Measurements from ENCODE around the gene YJU2. TPM values are rescaled to one million over a fixed set of nuclear protein-coding genes. Genes with fewer than 3 reads are reported as not detected.

The YJU2 gene
- total and polyA plus RNA-seq, 2 of the 8 experiments (the other 6 are each of a cell fraction or from before 2014, with no cell fraction given): 26.8 to 27.7 TPM

DNA sequence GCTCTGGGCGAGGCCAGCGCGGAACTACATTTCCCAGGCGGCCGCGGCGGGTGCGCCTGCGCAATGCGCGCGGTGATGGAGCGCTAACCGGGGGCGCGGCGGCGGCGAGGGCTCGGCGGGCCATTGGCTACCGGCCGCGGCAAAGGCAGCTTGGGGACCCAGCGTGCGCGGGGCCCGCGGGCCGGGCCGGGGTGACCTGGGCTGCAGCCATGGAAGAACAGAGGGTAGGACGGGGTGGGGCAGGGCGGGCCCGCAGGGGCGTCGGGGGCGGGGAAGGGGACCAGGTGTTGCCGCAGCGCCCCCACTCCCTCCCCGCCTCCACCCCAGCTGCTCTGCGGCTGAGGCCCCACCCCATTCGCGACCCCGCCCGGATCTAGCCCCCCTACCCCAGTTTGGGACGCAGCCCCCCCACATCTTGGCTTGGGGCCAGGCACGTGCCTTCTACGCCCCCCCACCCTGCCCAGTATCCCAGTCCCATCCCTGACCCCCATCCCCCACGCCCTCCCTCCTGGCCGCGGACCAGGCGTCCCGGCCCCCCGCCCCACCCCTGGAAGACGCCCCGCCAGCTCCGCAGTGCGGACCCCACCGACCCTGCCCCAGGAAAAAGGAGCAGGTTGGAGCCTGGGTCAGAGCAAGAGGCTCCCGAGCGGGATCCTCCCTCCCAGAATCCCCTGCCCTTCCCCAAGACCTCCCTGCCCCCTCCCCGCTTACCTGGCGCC, 57.8 kb downstream of the YJU2 start, which contains the start of gene FSD1:
Gene FSD1 (plus strand): TSS at position 61 of the 719 bp plus-strand sequence. CDS start 149 bp downstream, at position 210.
- Histone ChIP-seq H3K9me3 (ENCODE audit: insufficient read depth in 2 of 2, low read depth in 1 of 2, low read length in 1 of 2) (no peaks in the 10 kb centered on the region), H3K36me3 (ENCODE audit: control insufficient read depth in 2 of 4, insufficient read depth in 4 of 4, low read length in 3 of 4) (peaks cover 5 to 18% (median 10%) of the 10 kb centered on the region in 4 experiments; a peak in 7 of 8 replicates), H2BK120ac (replicated peaks; ENCODE audit: low read depth, low read length) (no peak within 1 kb of the TSS), H2BK15ac (ENCODE audit: low read length) (no peak within 1 kb of the TSS), H2BK5ac (ENCODE audit: low read depth, low read length) (no peak within 1 kb of the TSS), H3K56ac (replicated peaks; ENCODE audit: insufficient read length, low read depth, low read length) (no peak within 1 kb of the TSS), H3K79me1 (ENCODE audit: low read depth, low read length) (peaks cover 3% of the 10 kb centered on the region; the same call in 1 of the 2 replicates), H3K18ac (ENCODE audit: extremely low read depth, low read length) (no peak within 1 kb of the TSS), H2BK12ac (ENCODE audit: low read depth, low read length) (no peak within 1 kb of the TSS), H3K14ac (ENCODE audit: insufficient read length) (no peak within 1 kb of the TSS), H4K20me1 (replicated peaks in 1 of 2; ENCODE audit: control insufficient read depth in 1 of 2, insufficient read depth in 2 of 2, low read length in 2 of 2) (peaks cover 0 to 2% of the 10 kb centered on the region in 2 experiments), H3K27me3 (replicated peaks in 1 of 4; ENCODE audit: control insufficient read depth in 3 of 4, extremely low read depth in 1 of 4, insufficient read depth in 3 of 4, low read length in 3 of 4) (no peaks in the 10 kb centered on the region), H3K79me2 (ENCODE audit: control insufficient read depth in 1 of 2, insufficient read depth in 2 of 2, low read length in 2 of 2) (no peaks in the 10 kb centered on the region), H2BK20ac (ENCODE audit: low read length) (0 out of 2 replicates have a peak within 1 kb of the TSS, but pooled peaks have one; percentile 80), H3K27ac (ENCODE audit: low read depth, low read length) (no peak within 1 kb of the TSS), H3K4ac (replicated peaks; ENCODE audit: insufficient read length, low read depth, low read length) (no peak within 1 kb of the TSS), H3K23ac (ENCODE audit: insufficient read length) (no peak within 1 kb of the TSS), H3K4me2 (ENCODE audit: insufficient read depth in 1 of 2, low read depth in 2 of 2, low read length in 2 of 2) (peak within 1 kb of the TSS; percentile 29 to 76; a peak in 3 of 4 replicates), H2AK5ac (ENCODE audit: low read depth, low read length) (peak within 1 kb of the TSS; percentile 97; the same call in 1 of the 2 replicates), H4K5ac (ENCODE audit: insufficient read length, low read depth, low read length) (no peak within 1 kb of the TSS), H3K23me2 (ENCODE audit: low read depth, low read length) (no peaks in the 10 kb centered on the region; the same call in 1 of the 2 replicates), H2AFZ (ENCODE audit: low read length) (no peak within 1 kb of the TSS; the same call in 1 of the 2 replicates), H3K9ac (replicated peaks in 1 of 4; ENCODE audit: extremely low read depth in 1 of 4, low read depth in 3 of 4, low read length in 3 of 4) (no peak within 1 kb of the TSS), H3K4me3 (ENCODE audit: extremely low read depth in 1 of 4, insufficient read depth in 2 of 4, low read depth in 3 of 4, low read length in 4 of 4) (peak within 1 kb of the TSS; percentile 14 to 58 (median 42); a peak in 6 of 8 replicates), H4K91ac (replicated peaks; ENCODE audit: insufficient read length, low read length) (peak within 1 kb of the TSS; percentile 12), H3K4me1 (replicated peaks in 1 of 4; ENCODE audit: control insufficient read depth in 3 of 4, insufficient read depth in 4 of 4, low read length in 3 of 4) (peaks cover 0 to 8% (median 0%) of the 10 kb centered on the region in 4 experiments; a peak in 3 of 7 replicates), H4K8ac (ENCODE audit: extremely low read depth, insufficient read depth, low read length) (peak within 1 kb of the TSS; percentile 80)
- FAIRE-seq: no peak
- WGBS, 2 experiments (ENCODE audit: extremely low coverage in 1 of 2, insufficient coverage in 1 of 2, insufficient read length in 1 of 2, insufficient replicate concordance in 2 of 2, low coverage in 1 of 2, low lambda C conversion rate in 2 of 2, missing lambda C conversion rate in 1 of 2): 1% methylated on average over 10 of the region's 63 CpGs; no CpG with 5 or more reads in 1 of the 2 experiments
- CTCF ChIA-PET (ENCODE audit: partially characterized antibody): interaction anchor here (0.8 to 3.1 kb wide), 3 partner anchors 38 to 75 kb away, joined by 4 to 15 read pairs (median 4); partner anchors contain the start of gene EBI3
- DNase-seq (ENCODE audit: low read depth in 1 of 2, low spot score in 2 of 2): peak; percentile 39 to 95
- POLR2A ChIA-PET (ENCODE audit: partially characterized antibody): interaction anchor here (0.5 to 12.2 kb wide), 8 partner anchors 10 to 175 kb away, joined by 3 to 86 read pairs (median 3); partner anchors contain the start of gene MPND
- TF ChIP-seq EGR1 (IDR thresholded peaks at IDR 0.05; ENCODE audit: borderline replicate concordance, low read depth, low read length) (no peak), NRF1 (IDR thresholded peaks at IDR 0.05; ENCODE audit: low read depth, low read length) (peak; percentile 83), RAD21 (IDR thresholded peaks at IDR 0.05 in 1 of 2, conservative IDR thresholded peaks at IDR 0.05 in 1 of 2; ENCODE audit: low read depth in 2 of 2, low read length in 2 of 2) (no peak), PHF8 (conservative IDR thresholded peaks at IDR 0.05; ENCODE audit: low read depth, low read length) (no peak), CTBP2 (IDR thresholded peaks at IDR 0.05; ENCODE audit: borderline replicate concordance, insufficient read depth, insufficient read length, low read length) (no peak), HDAC6 (IDR thresholded peaks at IDR 0.05; ENCODE audit: low read depth, low read length) (no peak), KDM4A (IDR thresholded peaks at IDR 0.05; ENCODE audit: low read depth, low read length, severe bottlenecking) (no peak), JUN (IDR thresholded peaks at IDR 0.05; ENCODE audit: low read depth, low read length) (no peak)
- TF ChIP-seq, protein P1, sequence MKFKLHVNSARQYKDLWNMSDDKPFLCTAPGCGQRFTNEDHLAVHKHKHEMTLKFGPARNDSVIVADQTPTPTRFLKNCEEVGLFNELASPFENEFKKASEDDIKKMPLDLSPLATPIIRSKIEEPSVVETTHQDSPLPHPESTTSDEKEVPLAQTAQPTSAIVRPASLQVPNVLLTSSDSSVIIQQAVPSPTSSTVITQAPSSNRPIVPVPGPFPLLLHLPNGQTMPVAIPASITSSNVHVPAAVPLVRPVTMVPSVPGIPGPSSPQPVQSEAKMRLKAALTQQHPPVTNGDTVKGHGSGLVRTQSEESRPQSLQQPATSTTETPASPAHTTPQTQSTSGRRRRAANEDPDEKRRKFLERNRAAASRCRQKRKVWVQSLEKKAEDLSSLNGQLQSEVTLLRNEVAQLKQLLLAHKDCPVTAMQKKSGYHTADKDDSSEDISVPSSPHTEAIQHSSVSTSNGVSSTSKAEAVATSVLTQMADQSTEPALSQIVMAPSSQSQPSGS (IDR thresholded peaks at IDR 0.05; ENCODE audit: low read length): no peak
